ENCODE measurements around the gene TESMIN. TPM values are rescaled to one million over a fixed set of nuclear protein-coding genes. Genes with fewer than 3 reads are reported as not detected.

The TESMIN gene
- total and polyA plus RNA-seq, 2 of the 4 experiments (the other 2 are of a cell fraction), result 0.90 to 2.2 TPM

- H3K79me1 ChIP-seq (ENCODE audit: low read depth in 1 of 2, low read length in 2 of 2), result no peaks in the 10 kb centered on the region
- no peak for TF ChIP-seq CEBPB (IDR thresholded peaks at IDR 0.05; ENCODE audit: low read depth, low read length)
- no peak for TF ChIP-seq FOS (IDR thresholded peaks at IDR 0.05; ENCODE audit: low read depth, low read length)
- no peak for TF ChIP-seq MAZ (IDR thresholded peaks at IDR 0.05; ENCODE audit: borderline replicate concordance, low read depth, low read length)
- TF ChIP-seq RFX5 (IDR thresholded peaks at IDR 0.05; ENCODE audit: low read depth, low read length), result no peak
- no peak for TF ChIP-seq RAD21 (IDR thresholded peaks at IDR 0.05; ENCODE audit: low read length)
- no peak for TF ChIP-seq MXI1 (IDR thresholded peaks at IDR 0.05; ENCODE audit: borderline replicate concordance, low read depth, low read length)
- no peak for TF ChIP-seq SMC3 (IDR thresholded peaks at IDR 0.05; ENCODE audit: low read depth, low read length)
- TF ChIP-seq CHD1 (IDR thresholded peaks at IDR 0.05; ENCODE audit: low read depth, low read length), result no peak
- TF ChIP-seq MAFK (IDR thresholded peaks at IDR 0.05; ENCODE audit: low read depth, low read length), result no peak
- TF ChIP-seq RCOR1 (IDR thresholded peaks at IDR 0.05; ENCODE audit: insufficient replicate concordance, low read length), result no peak
- no peak for TF ChIP-seq BHLHE40 (IDR thresholded peaks at IDR 0.05; ENCODE audit: low read depth, low read length)
- no peak for TF ChIP-seq NFE2L2 (IDR thresholded peaks at IDR 0.05; ENCODE audit: low read depth, low read length)
- no peak for TF ChIP-seq USF2 (IDR thresholded peaks at IDR 0.05; ENCODE audit: low read depth, low read length)
- ChIA-PET POLR2A (ENCODE audit: unreplicated experiment) (no interaction called here), CTCF (no interaction called here)
- H2AFZ ChIP-seq (replicated peaks; ENCODE audit: low read length, poor library complexity), result no peak overlapping the region
- H3K27me3 ChIP-seq (ENCODE audit: control insufficient read depth, insufficient read depth, low read length), result peaks cover 24% of the 10 kb centered on the region
- DNase-seq, result no peak
- ATAC-seq (ENCODE audit: low read depth), result no peak
- dilution Hi-C loops (cut with HindIII; ENCODE audit: low sequenced_read_pairs, unreplicated experiment), result no loop called here
- H3K14ac ChIP-seq (replicated peaks; ENCODE audit: low read depth, low read length), result no peak overlapping the region
- no peak overlapping the region for H2AK9ac ChIP-seq (replicated peaks; ENCODE audit: low read depth, low read length, poor library complexity)
- no peak overlapping the region for H3K27ac ChIP-seq (ENCODE audit: insufficient read depth, low read length)
- BruUV-seq (replicated peaks), result no TSS peak
- H3K18ac ChIP-seq (ENCODE audit: low read depth, low read length), result no peak overlapping the region
- no peak overlapping the region for H3K23ac ChIP-seq (ENCODE audit: low read depth, low read length)
- H4K91ac ChIP-seq (ENCODE audit: insufficient read depth, low read depth, low read length), result no peak overlapping the region
- peaks cover 5% of the 10 kb centered on the region for H3K9me3 ChIP-seq (ENCODE audit: control insufficient read depth, insufficient read depth, low read length)
- no peak overlapping the region for H3K4me2 ChIP-seq (ENCODE audit: low read depth, low read length)
- no peak overlapping the region for H3K4ac ChIP-seq (ENCODE audit: low read depth, low read length)
- WGBS, 2 experiments (ENCODE audit: extremely low coverage in 2 of 2, insufficient read length in 1 of 2), result no CpG with 5 or more reads among the region's 2 CpGs
- no peaks in the 10 kb centered on the region for H3K9me1 ChIP-seq (ENCODE audit: insufficient read depth, low read length)
- no peak overlapping the region for H3K4me3 ChIP-seq (ENCODE audit: insufficient read depth, low read depth, low read length)
- no peak overlapping the region for H2AK5ac ChIP-seq (ENCODE audit: low read depth, low read length)
- H3K56ac ChIP-seq (ENCODE audit: extremely low read depth, insufficient read depth, low read length), result no peak overlapping the region
- H2BK5ac ChIP-seq (ENCODE audit: low read depth, low read length, poor library complexity, severe bottlenecking), result no peak overlapping the region
- no peaks in the 10 kb centered on the region for H3K36me3 ChIP-seq (ENCODE audit: control insufficient read depth, insufficient read depth, low read length)
- no peak overlapping the region for H4K5ac ChIP-seq (ENCODE audit: low read depth, low read length)
- H2BK15ac ChIP-seq (ENCODE audit: low read depth, low read length), result no peak overlapping the region
- in situ Hi-C loops (cut with MboI; ENCODE audit: low sequenced_read_pairs), result no loop called here
- H2BK20ac ChIP-seq (ENCODE audit: low read depth, low read length), result no peak overlapping the region
- no peak overlapping the region for H2BK120ac ChIP-seq (ENCODE audit: low read depth, low read length)
- H4K20me1 ChIP-seq (ENCODE audit: insufficient read depth, low read length), result no peaks in the 10 kb centered on the region
- no peak overlapping the region for H4K8ac ChIP-seq (ENCODE audit: low read depth in 2 of 2, low read length in 2 of 2)
- intact Hi-C loops (cut with micrococcal nuclease), result no loop called here
- no peak overlapping the region for H3K9ac ChIP-seq (ENCODE audit: low read depth, low read length)
- H3K4me1 ChIP-seq (ENCODE audit: control insufficient read depth, insufficient read depth, low read length), result no peaks in the 10 kb centered on the region
Observed at GRCh38 chr11:68698993-68699392, 52.3 kb downstream of the TESMIN start.

Measured in IMR-90 (cell line).